Measurements from ENCODE around the gene ELL2. TPM values are rescaled to one million over a fixed set of nuclear protein-coding genes. Genes with fewer than 3 reads are reported as not detected.

ELL2 gene
- total and polyA plus RNA-seq, 2 of the 13 experiments (the other 11 are each of a cell fraction or from before 2014, with no cell fraction given): 78.9 to 97.1 TPM

DNA sequence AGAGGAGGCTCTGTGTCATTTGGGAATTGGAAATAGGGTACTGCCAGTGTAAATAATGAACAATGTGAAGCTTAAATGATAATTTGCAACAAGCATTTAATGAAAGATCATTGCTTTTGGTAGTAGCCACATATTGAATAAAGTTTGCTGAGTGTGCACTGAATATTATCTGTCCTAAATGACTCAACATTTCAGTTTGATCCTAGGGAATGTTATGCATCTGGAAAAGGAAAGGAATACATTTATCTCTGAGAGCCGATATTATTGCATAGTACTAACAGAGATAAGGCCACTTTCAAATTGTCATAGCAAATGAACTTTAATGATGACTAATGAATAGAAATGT is 8.7 kb upstream of the ELL2 start (continued):
- TF ChIP-seq, protein P1, sequence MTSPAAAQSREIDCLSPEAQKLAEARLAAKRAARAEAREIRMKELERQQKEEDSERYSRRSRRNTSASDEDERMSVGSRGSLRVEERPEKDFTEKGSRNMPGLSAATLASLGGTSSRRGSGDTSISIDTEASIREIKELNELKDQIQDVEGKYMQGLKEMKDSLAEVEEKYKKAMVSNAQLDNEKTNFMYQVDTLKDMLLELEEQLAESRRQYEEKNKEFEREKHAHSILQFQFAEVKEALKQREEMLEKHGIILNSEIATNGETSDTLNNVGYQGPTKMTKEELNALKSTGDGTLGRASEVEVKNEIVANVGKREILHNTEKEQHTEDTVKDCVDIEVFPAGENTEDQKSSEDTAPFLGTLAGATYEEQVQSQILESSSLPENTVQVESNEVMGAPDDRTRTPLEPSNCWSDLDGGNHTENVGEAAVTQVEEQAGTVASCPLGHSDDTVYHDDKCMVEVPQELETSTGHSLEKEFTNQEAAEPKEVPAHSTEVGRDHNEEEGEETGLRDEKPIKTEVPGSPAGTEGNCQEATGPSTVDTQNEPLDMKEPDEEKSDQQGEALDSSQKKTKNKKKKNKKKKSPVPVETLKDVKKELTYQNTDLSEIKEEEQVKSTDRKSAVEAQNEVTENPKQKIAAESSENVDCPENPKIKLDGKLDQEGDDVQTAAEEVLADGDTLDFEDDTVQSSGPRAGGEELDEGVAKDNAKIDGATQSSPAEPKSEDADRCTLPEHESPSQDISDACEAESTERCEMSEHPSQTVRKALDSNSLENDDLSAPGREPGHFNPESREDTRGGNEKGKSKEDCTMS (CRISPR knock-in tag; conservative IDR thresholded peaks at IDR 0.05): no peak
- TF ChIP-seq ZNF75D (CRISPR knock-in tag; IDR thresholded peaks at IDR 0.05; ENCODE audit: borderline replicate concordance) (no peak), RFXAP (CRISPR knock-in tag; IDR thresholded peaks at IDR 0.05; ENCODE audit: borderline replicate concordance) (no peak), HNF4G (IDR thresholded peaks at IDR 0.05; ENCODE audit: borderline replicate concordance, low read depth, low read length) (no peak), HNF4G (CRISPR knock-in tag; IDR thresholded peaks at IDR 0.05; ENCODE audit: borderline replicate concordance, low read depth) (no peak), ZNF615 (CRISPR knock-in tag; IDR thresholded peaks at IDR 0.05; ENCODE audit: borderline replicate concordance) (no peak), FOXC1 (CRISPR knock-in tag; IDR thresholded peaks at IDR 0.05; ENCODE audit: borderline replicate concordance) (no peak), U2AF2 (IDR thresholded peaks at IDR 0.05; ENCODE audit: low read depth, low read length) (no peak), PPARG (CRISPR knock-in tag; conservative IDR thresholded peaks at IDR 0.05) (no peak; the same call in 1 of the 2 replicates), ZNF605 (CRISPR knock-in tag; IDR thresholded peaks at IDR 0.05) (no peak), KLF12 (CRISPR knock-in tag; IDR thresholded peaks at IDR 0.05; ENCODE audit: borderline replicate concordance) (no peak), SIX4 (CRISPR knock-in tag; IDR thresholded peaks at IDR 0.05) (no peak), ETV6 (CRISPR knock-in tag; conservative IDR thresholded peaks at IDR 0.05) (no peak), ZSCAN12 (CRISPR knock-in tag; IDR thresholded peaks at IDR 0.05) (no peak), ASH2L (IDR thresholded peaks at IDR 0.05; ENCODE audit: insufficient read length, low read depth, low read length) (peak; percentile 66), ZNF746 (CRISPR knock-in tag; IDR thresholded peaks at IDR 0.05) (no peak), RARA (CRISPR knock-in tag; IDR thresholded peaks at IDR 0.05) (no peak), ZNF354B (CRISPR knock-in tag; IDR thresholded peaks at IDR 0.05) (no peak), ATF1 (CRISPR knock-in tag; IDR thresholded peaks at IDR 0.05) (no peak)
- TF ChIP-seq, protein P2, sequence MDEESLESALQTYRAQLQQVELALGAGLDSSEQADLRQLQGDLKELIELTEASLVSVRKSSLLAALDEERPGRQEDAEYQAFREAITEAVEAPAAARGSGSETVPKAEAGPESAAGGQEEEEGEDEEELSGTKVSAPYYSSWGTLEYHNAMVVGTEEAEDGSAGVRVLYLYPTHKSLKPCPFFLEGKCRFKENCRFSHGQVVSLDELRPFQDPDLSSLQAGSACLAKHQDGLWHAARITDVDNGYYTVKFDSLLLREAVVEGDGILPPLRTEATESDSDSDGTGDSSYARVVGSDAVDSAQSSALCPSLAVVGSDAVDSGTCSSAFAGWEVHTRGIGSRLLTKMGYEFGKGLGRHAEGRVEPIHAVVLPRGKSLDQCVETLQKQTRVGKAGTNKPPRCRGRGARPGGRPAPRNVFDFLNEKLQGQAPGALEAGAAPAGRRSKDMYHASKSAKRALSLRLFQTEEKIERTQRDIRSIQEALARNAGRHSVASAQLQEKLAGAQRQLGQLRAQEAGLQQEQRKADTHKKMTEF (CRISPR knock-in tag; IDR thresholded peaks at IDR 0.05): no peak; the same call in 1 of the 2 replicates
- TF ChIP-seq, protein P3, sequence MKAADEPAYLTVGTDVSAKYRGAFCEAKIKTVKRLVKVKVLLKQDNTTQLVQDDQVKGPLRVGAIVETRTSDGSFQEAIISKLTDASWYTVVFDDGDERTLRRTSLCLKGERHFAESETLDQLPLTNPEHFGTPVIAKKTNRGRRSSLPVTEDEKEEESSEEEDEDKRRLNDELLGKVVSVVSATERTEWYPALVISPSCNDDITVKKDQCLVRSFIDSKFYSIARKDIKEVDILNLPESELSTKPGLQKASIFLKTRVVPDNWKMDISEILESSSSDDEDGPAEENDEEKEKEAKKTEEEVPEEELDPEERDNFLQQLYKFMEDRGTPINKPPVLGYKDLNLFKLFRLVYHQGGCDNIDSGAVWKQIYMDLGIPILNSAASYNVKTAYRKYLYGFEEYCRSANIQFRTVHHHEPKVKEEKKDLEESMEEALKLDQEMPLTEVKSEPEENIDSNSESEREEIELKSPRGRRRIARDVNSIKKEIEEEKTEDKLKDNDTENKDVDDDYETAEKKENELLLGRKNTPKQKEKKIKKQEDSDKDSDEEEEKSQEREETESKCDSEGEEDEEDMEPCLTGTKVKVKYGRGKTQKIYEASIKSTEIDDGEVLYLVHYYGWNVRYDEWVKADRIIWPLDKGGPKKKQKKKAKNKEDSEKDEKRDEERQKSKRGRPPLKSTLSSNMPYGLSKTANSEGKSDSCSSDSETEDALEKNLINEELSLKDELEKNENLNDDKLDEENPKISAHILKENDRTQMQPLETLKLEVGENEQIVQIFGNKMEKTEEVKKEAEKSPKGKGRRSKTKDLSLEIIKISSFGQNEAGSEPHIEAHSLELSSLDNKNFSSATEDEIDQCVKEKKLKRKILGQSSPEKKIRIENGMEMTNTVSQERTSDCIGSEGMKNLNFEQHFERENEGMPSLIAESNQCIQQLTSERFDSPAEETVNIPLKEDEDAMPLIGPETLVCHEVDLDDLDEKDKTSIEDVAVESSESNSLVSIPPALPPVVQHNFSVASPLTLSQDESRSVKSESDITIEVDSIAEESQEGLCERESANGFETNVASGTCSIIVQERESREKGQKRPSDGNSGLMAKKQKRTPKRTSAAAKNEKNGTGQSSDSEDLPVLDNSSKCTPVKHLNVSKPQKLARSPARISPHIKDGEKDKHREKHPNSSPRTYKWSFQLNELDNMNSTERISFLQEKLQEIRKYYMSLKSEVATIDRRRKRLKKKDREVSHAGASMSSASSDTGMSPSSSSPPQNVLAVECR (CRISPR knock-in tag; IDR thresholded peaks at IDR 0.05; ENCODE audit: borderline replicate concordance): no peak
- TF ChIP-seq, protein P4, sequence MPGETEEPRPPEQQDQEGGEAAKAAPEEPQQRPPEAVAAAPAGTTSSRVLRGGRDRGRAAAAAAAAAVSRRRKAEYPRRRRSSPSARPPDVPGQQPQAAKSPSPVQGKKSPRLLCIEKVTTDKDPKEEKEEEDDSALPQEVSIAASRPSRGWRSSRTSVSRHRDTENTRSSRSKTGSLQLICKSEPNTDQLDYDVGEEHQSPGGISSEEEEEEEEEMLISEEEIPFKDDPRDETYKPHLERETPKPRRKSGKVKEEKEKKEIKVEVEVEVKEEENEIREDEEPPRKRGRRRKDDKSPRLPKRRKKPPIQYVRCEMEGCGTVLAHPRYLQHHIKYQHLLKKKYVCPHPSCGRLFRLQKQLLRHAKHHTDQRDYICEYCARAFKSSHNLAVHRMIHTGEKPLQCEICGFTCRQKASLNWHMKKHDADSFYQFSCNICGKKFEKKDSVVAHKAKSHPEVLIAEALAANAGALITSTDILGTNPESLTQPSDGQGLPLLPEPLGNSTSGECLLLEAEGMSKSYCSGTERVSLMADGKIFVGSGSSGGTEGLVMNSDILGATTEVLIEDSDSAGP (CRISPR knock-in tag; IDR thresholded peaks at IDR 0.05; ENCODE audit: borderline replicate concordance): no peak

Measured in HepG2 (cell line).